PC-3 (cell line): ENCODE data around the gene TAOK2. TPM values are rescaled to one million over a fixed set of nuclear protein-coding genes. Genes with fewer than 3 reads are reported as not detected.

Experiments used
- ATAC-seq: fragments of 200-7000 bp; cut with Tn5 transposase; 2 replicates; pipeline ENCODE4 v1.9.1; 2020; ENCODE audit warnings: mild to moderate bottlenecking, moderate library complexity
- BruUV-seq: library from RNA; stranded (reverse); fragments of 400-500 nt; replicated peaks from 2 replicates; lab custom pipeline; 2021; lab: Mats Ljungman, UMichigan
- CTCF ChIA-PET: fragments of 300-600 bp; sonication (Branson Sonifier 250); formaldehyde crosslinking; loops from one replicate; lab custom pipeline; 2022; ENCODE audit warnings: antibody characterized with exemption; lab: Charles Lee
- POLR2A ChIA-PET: fragments of 300-600 bp; sonication (Branson Sonifier 250); formaldehyde crosslinking; loops from one replicate; lab custom pipeline; 2022; ENCODE audit warnings: antibody characterized with exemption; ENCODE audit not compliant: unreplicated experiment; lab: Charles Lee
- DNase-seq: peaks from one replicate; pipeline ENCODE4 v3.0.0-alpha.2; 2015
- H2AFZ ChIP-seq: fragments of 300-600 bp; sonication (generic); 2 replicates; pipeline ENCODE4 v1.6.0; 2016; ENCODE audit warnings: antibody characterized with exemption, low read length
- H3F3A ChIP-seq: fragments of 300-600 bp; sonication (generic); one replicate; pipeline ENCODE4 v1.6.0; 2017; ENCODE audit warnings: antibody characterized with exemption, low read length, control low read depth, mild to moderate bottlenecking; ENCODE audit not compliant: unreplicated experiment
- H3K27ac ChIP-seq: fragments of 300-600 bp; sonication (generic); 2 replicates; pipeline ENCODE4 v1.5.1; 2016; ENCODE audit warnings: mild to moderate bottlenecking, low read length
- H3K27me3 ChIP-seq: fragments of 300-600 bp; sonication (generic); 2 replicates; pipeline ENCODE4 v1.6.1; 2016; ENCODE audit warnings: low read length, mixed read lengths
- H3K36me3 ChIP-seq: fragments of 300-600 bp; sonication (generic); 2 replicates; pipeline ENCODE4 v1.6.1; 2016; ENCODE audit warnings: low read depth, mixed run types, low read length, mixed read lengths
- H3K4me1 ChIP-seq: fragments of 300-600 bp; sonication (generic); 2 replicates; pipeline ENCODE4 v1.5.1; 2016; ENCODE audit warnings: low read length; ENCODE audit not compliant: insufficient read depth
- H3K4me2 ChIP-seq: fragments of 300-600 bp; sonication (generic); 2 replicates; pipeline ENCODE4 v1.6.0; 2016; ENCODE audit warnings: low read length
- H3K4me3 ChIP-seq: fragments of 300-600 bp; sonication (generic); 2 replicates; pipeline ENCODE4 v1.5.1; 2016; ENCODE audit warnings: mild to moderate bottlenecking, low read length, mixed read lengths
- H3K79me2 ChIP-seq: fragments of 300-600 bp; sonication (generic); 2 replicates; pipeline ENCODE4 v1.6.1; 2017; ENCODE audit warnings: low read length, mixed read lengths
- H3K9ac ChIP-seq: fragments of 300-600 bp; sonication (generic); 2 replicates; pipeline ENCODE4 v1.6.0; 2016; ENCODE audit warnings: mild to moderate bottlenecking, low read length
- H3K9me2 ChIP-seq: fragments of 300-600 bp; sonication (generic); replicated peaks from 2 replicates; pipeline ENCODE4 v1.6.1; 2016; ENCODE audit warnings: mixed run types, low read length, mixed read lengths
- H3K9me3 ChIP-seq: fragments of 300-600 bp; sonication (generic); 2 replicates; pipeline ENCODE4 v1.6.1; 2016; ENCODE audit warnings: low read length, mixed read lengths
- H4K20me1 ChIP-seq: fragments of 300-600 bp; sonication (generic); 2 replicates; pipeline ENCODE4 v1.6.1; 2016; ENCODE audit warnings: low read length, mixed read lengths
- CTCF ChIP-seq: fragments of 300-600 bp; sonication (generic); conservative IDR thresholded peaks from 2 replicates; pipeline ENCODE4 v1.5.1; 2017; ENCODE audit warnings: antibody characterized with exemption, low read depth, mild to moderate bottlenecking, low read length
- EZH2 ChIP-seq: fragments of 300-600 bp; sonication (generic); IDR thresholded peaks from one replicate; pipeline ENCODE4 v1.6.1; 2017; ENCODE audit warnings: antibody characterized with exemption, mild to moderate bottlenecking, low read length; ENCODE audit not compliant: unreplicated experiment
- EZH2phosphoT487 ChIP-seq: fragments of 300-600 bp; sonication (generic); IDR thresholded peaks from 2 replicates; pipeline ENCODE4 v1.6.1; 2018; ENCODE audit warnings: mild to moderate bottlenecking, antibody characterized with exemption, low read length, borderline replicate concordance
- intact Hi-C: fragments of 100-400 bp; cut with micrococcal nuclease; formaldehyde crosslinking; loops from 2 replicates; pipeline ENCODE4 v1.9.0; 2023
- total RNA-seq: library from RNA; depleted of rRNA; stranded (reverse); fragments of >200 nt; gene quantifications from 2 replicates; pipeline ENCODE4 v1.2.3, GENCODE V29; 2014

Gene TAOK2
- total RNA-seq, 1 experiment from 2014 or later, result 34.1 TPM

GRCh38 chr16:29961479-29962343 is 12.0 kb upstream of the TAOK2 start, which contains the start of gene TMEM219:
Gene TMEM219 (plus strand): TSS chr16:29962079. CDS start chr16:29963144, 1,065 bp downstream.
- Histone ChIP-seq H3K79me2 (no peaks in the 10 kb centered on the region), H3K36me3 (no peaks in the 10 kb centered on the region), H3K4me3 (peak within 1 kb of the TSS; percentile 77), H3K9me3 (no peaks in the 10 kb centered on the region), H2AFZ (peak within 1 kb of the TSS; percentile 96), H3K27me3 (no peaks in the 10 kb centered on the region), H3K9ac (peak within 1 kb of the TSS; percentile 90), H3K4me1 (peaks cover 11% of the 10 kb centered on the region), H4K20me1 (no peaks in the 10 kb centered on the region), H3K27ac (peak within 1 kb of the TSS; percentile 76), H3F3A (no peaks in the 10 kb centered on the region), H3K9me2 (no peaks in the 10 kb centered on the region), H3K4me2 (peak within 1 kb of the TSS; percentile 98)
- ChIA-PET CTCF (interaction anchor here (0.6 to 0.9 kb wide), 2 partner anchors 12 kb away, joined by 3 to 5 read pairs; partner anchors contain the start of gene TAOK2), POLR2A (interaction anchor here (0.7 kb wide), 1 partner anchor 41 kb away, joined by 4 read pairs; no protein-coding TSS in a partner anchor)
- intact Hi-C loops, result no loop called here
- TF ChIP-seq EZH2, result no peak
- no peak for TF ChIP-seq EZH2phosphoT487
- TF ChIP-seq CTCF, result no peak; the same call in 1 of the 2 replicates
- peak; percentile 92 for ATAC-seq
- DNase-seq, result peak; percentile 89
- TSS peak; percentile 87 for BruUV-seq

- no peaks in the 10 kb centered on the region for H3K79me2 ChIP-seq
- peak overlapping the region; percentile 77 for H3K4me3 ChIP-seq
- H3K9me3 ChIP-seq, result no peaks in the 10 kb centered on the region
- no peak for TF ChIP-seq CTCF
- TF ChIP-seq EZH2, result no peak
- no peak for TF ChIP-seq EZH2phosphoT487
- peak overlapping the region; percentile 32 for H3K27ac ChIP-seq
- ChIA-PET POLR2A (interaction anchor here (0.7 to 0.8 kb wide), 2 partner anchors 42 to 63 kb away, joined by 4 to 5 read pairs; partner anchors contain the start of gene SEZ6L2), CTCF (interaction anchor here (0.6 to 0.9 kb wide), 2 partner anchors 11 to 13 kb away, joined by 3 to 5 read pairs; partner anchors contain the start of gene TAOK2)
- TSS peak; percentile 73 for BruUV-seq
- H3K9me2 ChIP-seq, result no peaks in the 10 kb centered on the region
- intact Hi-C loops, result no loop called here
- H3K4me1 ChIP-seq, result peaks cover 11% of the 10 kb centered on the region
- no peaks in the 10 kb centered on the region for H3K36me3 ChIP-seq
- ATAC-seq (peak; percentile 25; the same call in 1 of the 2 replicates), DNase-seq (peak; percentile 20)
- no peaks in the 10 kb centered on the region for H4K20me1 ChIP-seq
- peak overlapping the region; percentile 98 for H3K4me2 ChIP-seq
- peak overlapping the region; percentile 90 for H3K9ac ChIP-seq
- no peaks in the 10 kb centered on the region for H3K27me3 ChIP-seq
- H3F3A ChIP-seq, result no peaks in the 10 kb centered on the region
- H2AFZ ChIP-seq, result peak overlapping the region; percentile 96
Observed at GRCh38 chr16:29962344-29962994, 11.2 kb upstream of the TAOK2 start.
